ENCODE measurements around the gene PARK7.

The PARK7 gene

GRCh38 chr1:7985851-7986612 lies 24.5 kb downstream of the PARK7 start:
- DNase-seq = no peak

- no peak for DNase-seq
These were observed 26.0 kb downstream of the PARK7 start for GRCh38 chr1:7987528-7987927.

- no peak for DNase-seq
These were observed 27.1 kb downstream of the PARK7 start for GRCh38 chr1:7988576-7988975.

GRCh38 chr1:7989762-7990428 lies 28.4 kb downstream of the PARK7 start:
- no peak for DNase-seq

DNA sequence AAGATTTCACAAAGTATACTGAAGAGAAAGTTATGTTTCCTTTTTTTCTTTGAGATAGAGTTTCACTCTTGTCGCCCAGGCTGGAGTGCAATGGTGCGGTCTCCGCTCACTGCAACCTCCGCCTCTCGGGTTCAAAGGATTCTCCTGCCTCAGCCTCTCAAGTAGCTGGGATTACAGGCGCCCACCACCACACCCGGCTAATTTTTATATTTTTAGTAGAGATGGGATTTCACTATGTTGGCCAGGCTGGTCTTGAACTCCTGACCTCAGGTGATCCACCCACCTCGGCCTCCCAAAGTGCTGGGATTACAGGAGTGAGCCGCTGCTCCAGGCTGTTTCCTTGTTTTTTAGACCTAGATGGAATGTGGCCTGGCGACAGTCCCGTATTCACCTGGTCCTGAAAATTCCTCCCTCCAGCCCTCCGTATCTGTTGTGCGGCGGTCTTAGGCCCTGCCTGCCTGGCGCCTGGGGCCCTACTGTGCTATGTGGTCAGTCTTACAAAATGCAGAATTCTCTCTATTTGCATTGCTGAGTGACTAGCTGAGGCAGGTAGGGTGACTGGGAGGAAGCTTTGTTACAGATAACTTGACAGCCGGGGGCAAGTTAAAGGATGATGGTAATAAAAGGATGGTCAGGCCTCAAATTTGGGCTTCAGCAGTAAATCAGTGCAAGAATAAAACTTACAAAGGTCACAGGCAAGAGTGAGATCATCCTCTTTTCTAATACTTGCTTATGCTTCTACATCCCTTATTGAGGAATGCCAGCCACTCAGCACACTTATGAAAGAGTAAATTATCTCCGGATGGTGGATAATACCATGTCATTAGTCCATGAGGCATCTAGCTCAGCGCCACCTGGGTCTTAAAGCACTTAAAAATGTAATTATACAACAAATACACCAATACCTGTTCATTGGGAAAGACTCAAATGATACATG lies 30.3 kb downstream of the PARK7 start:
- DNase-seq = no peak

DNA sequence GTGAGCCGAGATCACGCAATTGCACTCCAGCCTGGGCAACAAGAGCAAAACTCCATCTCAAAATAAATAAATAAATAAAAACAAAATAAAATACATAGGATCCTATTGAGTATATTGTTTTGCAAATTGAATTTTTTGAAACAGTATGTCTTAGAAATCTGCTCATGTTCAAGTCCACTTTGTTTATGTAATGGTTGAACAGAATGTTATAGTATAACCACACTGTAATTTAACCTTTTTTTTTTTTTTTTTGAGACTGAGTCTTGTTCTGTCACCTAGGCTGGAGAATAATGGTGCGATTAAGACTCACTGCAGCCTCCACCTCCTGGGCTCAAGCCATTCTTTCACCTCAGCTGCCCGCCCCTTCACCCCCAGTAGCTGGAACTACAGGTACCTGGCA lies 31.4 kb downstream of the PARK7 start:
- DNase-seq = no peak

GRCh38 chr1:7993593-7994479 lies 32.3 kb downstream of the PARK7 start:
- no peak for DNase-seq

GRCh38 chr1:7994827-7995226 lies 33.3 kb downstream of the PARK7 start:
- no peak for DNase-seq

DNA sequence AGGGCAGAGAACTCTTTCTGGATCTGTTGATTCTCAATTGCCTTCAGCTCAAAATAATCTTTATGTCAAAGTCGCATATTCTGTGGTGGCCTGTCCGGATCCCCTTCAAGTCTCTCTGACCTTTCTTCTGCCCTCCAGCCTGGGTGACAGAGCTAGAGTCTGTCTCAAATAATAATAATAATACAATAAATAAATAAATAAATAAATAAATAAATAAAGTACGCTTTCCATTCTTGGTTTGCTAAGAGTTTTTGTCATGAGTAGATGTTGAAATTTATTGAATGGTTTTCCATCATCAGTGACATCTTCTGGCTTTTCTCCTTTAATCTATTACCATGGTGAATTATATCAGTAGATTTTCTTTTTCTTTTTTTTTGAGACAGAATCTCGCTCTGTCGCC lies 33.9 kb downstream of the PARK7 start:
- no peak for DNase-seq

- DNase-seq = no peak
These were observed 40.9 kb downstream of the PARK7 start for GRCh38 chr1:8002329-8002910.

GRCh38 chr1:8002921-8003320 lies 41.4 kb downstream of the PARK7 start:
- DNase-seq = no peak

- DNase-seq = no peak
These were observed 42.1 kb downstream of the PARK7 start for GRCh38 chr1:8003438-8004112.

DNA sequence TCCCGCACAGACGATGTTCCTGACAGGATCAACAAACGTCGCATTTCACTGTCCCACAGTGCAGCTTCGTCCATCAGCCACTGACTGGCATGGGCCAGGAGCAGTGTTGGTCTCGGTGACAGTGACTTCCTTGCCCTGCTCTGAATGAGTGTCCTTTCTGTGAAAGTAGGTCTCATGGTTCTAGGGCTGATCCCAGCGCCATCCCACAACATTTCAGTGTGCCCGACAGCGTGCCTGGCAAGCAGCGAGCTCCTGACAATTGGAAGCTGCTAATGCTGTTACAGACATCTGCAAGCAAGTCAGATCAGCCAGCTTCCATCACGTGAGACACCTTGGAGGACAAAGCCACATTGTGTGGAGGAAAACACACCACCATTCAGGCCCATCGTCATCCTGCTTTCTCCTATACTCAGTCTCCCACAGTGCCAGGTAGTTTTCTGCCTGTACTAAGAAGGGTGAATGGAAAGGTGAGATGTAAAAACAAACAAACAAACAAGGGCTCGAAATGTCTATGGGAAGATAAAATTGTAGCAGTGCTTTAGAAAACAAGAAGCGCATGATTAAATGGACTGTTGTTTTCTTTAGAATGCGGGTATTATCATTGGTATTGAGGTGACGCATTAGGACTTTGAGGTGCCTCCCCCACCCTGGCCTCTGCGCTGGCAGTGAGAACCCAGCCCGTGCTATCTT lies 42.7 kb downstream of the PARK7 start:
- DNase-seq = no peak

GRCh38 chr1:8004803-8005573 lies 43.5 kb downstream of the PARK7 start:
- no peak for DNase-seq

DNA sequence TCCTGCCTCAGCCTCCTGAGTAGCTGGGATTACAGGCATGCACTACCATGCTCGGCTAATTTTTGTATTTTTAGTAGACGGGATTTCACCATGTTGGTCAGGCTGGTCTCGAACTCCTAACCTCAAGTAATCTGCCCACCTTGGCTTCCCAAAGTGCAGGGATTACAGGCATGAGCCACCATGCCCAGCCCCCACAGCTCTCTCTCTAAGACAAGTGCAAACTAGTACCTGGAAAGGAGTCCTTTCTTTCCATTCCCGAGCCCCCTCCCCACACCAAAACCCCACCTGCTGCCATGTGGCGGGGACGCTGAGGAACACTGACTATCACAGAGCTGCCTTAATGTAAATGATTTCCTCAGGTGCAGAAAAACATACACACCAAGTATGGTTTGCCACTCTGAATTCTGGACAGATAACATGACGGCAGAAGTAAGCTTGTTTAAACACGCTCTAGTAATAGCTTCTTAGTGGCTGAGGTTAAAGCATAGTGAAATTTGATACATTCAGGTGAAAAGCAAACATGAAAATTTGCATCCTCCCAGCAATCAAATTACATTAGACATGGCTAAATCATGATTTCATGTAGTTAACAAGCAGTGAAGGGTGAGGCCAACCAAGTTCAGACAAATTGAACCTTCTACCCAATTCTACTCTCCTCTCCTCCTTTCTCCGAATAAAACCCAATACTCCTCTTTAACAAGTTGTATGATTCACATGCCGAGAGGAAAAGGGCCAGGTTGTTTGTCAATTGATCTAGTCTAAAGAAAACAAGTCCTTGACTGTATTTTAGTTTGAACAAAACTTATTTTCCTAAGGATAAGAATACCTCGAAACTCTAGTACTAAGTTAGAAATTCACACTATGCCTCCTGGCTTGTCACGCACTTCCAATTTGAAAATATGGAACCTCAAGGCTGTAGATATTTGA lies 44.8 kb downstream of the PARK7 start:
- no peak for DNase-seq

DNA sequence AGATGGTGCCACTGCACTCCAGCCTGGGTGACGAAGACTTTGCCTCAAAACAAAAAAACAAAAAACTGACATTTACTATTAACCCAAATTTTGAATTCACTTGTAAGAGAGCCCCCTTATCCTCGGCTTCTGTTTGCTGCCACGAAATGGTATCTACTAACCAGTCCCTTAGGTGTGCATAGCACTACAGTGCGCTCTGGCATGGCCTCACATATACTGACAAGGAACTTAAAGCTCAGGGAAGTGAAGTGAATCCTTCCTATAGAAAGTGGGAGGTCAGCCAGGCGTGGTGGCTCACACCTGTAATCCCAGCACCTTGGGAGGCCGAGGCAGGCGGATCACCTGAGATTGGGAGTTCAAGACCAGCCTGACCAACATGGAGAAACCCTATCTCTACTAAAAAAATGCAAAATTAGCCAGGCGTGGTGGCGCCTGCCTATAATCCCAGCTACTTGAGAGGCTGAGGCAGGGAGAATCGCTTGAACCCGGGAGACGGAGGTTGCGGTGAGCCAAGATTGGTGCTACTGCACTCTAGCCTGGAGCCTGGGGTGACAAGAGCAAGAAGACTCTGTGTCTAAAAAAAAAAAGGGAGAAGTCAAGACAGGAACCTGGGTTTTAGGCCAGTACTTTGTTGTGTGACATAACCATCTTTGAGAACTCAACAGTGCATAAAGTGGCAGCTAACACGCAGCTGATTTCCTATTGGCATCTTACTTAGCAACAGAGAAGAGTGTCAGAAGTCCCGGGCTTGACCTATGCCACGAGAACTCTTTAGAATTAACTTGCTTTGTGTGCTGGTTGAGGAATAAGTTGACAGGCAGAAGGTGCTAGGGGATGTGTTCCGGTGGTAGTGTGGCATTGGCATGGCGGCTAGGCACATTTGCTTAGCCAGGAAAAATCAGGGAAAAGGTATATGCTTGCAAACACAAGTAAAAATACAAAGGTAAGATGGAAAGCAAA lies 47.8 kb downstream of the PARK7 start:
- DNase-seq = no peak

DNA sequence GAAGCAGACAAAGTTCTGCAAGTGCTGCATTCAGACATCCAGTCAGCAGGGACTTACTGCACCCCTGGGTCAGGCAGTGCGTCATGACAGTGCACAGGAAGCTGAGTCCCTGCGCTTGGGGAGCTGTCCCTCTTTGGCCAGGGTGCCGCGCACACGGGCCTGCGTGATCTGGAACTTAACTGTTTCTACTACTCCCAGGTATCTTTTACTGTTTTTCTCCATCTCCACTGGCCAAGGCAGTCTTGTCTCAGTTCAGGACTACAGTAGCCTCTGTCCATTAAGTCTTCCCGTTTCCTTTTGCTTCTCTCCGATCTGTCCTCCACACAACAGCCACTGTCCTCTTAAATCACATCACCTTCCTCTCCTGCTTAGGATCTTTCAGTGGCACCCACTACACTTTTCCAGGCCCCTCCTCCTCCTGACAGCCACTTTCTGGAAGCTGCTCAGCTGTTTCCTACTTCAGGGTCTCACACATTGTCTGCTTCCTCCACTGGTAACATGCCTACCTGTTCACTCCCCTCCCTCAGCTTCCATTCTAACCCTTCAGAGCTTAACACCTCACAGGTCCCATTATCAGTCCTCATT lies 48.7 kb downstream of the PARK7 start:
- no peak for DNase-seq
